Right forelimb (tissue), 1 donor: ENCODE data around the gene INTS1.

Source experiments
- DNase-seq: peaks from one replicate; pipeline ENCODE4 v3.0.0-alpha.2; 2018

INTS1 gene

DNA sequence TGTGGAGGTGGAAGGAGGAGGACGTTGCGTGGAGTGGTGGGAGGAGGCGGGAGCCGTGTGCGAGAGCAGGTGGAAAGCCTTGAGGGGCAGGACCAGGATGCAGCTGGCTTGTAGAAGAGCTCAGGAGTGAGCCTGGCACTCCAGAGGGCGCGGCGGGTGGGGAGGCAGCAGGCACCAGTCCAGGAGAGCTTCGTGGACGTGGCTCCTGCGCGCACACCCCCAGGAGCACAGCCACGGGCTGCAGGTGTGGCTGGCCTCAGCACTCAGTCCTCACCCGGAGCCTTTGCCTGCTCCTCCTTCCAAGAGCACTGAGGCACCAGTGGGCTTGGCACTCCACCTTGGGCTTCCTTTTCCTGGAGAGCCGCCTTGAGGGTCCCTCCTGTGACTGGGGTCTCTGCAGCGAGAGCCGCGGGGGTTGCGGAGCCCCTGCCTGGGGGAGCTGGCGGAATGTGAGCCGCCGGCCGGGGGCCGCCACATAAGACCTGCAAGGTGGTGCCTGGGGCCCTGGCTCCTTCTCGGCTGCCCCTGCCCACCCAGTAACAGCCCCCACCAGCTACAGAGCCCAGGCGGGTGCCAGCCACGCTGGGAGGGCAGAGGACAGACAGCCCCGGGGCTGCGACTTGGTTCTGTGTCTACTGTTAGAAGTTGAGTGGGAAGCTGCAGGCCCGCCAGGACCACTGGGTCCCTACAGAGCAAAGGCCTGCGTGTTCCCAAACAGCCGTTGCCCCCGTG is 37.4 kb upstream of the INTS1 start:
- no peak for DNase-seq

GRCh38 chr7:1540776-1541271 is 36.6 kb upstream of the INTS1 start:
- no peak for DNase-seq

- DNase-seq = no peak
Measured at GRCh38 chr7:1539882-1540775, 35.9 kb upstream of the INTS1 start.

DNA sequence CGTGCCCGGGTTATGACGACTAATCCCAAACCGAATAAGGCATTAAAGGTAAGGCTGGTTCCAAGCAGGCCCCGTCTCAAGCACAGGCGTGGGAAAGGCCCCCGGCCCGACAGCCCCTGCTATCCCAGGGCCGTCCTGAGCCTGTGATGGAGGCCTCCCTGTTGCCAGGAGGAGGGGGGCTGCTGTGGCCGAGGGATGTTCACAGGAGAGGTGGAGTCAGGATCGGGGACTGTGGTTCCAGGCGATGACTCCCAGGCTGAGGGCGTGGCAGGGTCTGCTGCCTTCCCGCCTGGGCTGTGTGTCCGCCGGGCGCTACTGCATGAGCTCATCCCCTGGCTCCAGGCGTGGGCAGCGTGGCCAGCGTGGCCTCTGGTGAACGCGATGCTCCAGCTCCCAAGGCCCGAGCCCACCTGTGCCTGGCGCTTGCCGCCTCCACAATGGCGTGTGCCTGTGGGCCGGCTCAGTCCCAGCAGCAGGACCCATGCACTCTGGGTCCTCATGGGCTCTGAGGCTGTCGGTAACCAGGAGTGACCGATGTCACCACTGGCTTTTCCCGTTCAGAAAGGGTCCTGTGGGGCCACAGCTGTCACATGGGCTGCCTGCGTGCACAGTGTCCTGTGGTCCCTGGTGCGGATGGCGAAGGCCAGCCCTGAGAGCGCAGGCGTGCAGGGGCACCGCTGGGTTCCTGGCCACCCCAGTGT is 35.1 kb upstream of the INTS1 start:
- DNase-seq = no peak

DNA sequence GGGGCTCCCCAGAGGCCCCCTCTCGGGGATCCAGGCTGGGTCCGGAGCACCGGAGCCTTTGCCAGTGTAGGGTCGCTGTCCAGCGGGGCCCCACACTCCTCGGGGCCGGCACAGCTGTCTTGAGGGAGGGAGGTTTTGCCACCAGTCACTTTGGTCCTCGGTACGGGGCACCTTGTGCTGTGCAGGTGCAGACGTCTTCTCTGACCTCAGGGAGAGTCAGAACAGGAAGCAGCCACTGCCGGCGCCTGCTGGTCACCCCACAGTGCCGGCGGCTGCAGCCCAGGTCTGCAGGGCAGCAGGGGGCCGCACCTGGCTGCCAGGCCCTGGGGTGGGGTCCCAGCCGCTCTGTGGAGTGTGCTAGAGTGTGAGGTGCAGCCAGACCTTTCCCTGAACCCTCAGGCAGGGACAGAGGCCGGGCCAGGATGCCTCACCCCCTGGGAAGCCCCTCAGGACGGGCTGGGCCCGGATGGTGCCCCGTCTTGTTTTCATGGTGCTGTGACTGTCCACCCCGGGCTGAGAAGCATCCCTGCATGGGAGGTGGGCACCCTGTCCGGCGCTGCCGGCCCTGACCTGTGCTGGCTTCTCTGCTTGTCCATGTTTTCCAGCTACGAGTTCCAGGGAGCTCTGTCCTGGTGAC is 34.5 kb upstream of the INTS1 start:
- no peak for DNase-seq

DNA sequence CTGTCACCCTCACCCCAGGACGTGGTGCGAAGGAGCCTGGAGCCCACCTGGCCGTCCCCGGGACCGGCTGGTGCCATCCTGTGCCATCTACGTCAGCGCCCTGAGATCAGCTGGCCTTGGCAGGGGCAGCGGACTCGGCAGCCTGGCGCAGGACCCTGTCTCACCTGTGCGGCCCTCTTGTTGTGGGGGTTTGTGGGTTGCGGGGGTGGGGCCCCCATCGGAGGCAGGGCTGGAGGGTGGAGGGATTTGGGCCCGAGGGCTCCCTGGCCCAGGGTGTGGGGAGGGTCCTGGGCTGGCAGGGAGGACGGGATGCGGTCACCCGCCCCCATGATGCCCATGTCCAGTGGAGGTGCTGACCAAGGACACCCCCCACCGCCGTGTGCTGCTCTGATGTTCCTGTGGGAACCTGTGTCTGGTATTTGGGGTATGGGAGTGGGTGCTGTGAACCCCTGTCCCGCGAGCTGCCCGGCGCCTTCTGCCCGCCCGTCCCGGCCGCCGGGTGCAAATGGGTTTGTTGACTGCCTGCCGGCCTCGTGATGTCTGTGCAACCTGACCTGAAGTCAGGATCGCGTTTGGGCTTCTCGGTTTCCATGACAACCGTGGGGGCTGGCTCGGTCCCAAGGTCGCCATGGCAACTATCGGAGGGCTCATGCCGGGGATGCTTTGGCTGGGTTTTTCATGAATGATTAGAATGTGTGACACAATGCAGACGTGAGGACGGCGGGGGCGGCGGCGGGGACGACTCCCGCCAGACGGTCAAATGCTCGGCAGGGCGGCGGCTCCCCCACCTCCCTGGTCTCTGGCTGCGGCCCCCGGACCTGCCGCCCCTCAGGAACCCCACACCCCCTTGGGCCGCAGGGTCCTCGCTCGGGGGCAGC is 33.6 kb upstream of the INTS1 start:
- peak; percentile 88 for DNase-seq

DNA sequence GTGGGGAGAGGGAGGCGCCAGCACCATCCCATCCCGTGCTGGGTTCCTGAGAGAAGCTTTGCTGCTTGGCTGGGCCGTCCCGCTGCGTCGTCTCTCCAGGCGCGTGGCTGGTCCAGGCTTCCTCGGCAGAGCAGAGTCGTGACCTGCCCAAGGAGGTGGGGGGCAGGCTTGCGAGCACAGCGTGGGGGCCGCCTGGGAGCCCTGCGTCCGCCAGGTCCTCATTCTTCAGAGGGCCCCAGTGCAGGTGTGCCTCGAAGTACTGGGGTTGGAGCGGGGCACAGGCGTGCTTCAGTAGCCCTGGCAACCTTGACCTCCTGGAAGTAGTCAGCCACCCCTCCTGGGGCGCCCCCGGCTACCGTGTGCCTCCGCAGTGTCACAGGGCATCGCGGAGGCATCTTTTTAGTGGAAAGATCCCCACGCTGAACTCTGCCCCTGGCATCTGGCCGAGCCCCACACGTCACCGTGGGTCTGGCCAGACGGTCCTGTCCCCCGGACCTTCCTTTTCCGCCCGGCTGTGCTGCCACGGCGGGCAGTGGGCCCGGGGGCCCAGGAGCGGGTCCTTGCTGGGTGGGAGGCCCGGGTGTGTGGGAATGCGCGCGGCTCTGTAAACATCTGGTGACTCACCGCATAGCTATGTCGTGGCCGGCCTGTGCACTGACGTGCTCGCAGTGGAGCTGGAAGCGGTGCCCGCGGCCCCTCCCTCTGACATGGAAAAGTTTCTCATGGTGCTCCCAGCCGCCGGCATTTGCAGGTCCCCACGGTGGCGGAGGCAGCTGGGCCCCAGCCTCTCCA is 32.8 kb upstream of the INTS1 start:
- DNase-seq = peak; percentile 95

- DNase-seq = no peak
Measured at GRCh38 chr7:1536455-1536742, 32.2 kb upstream of the INTS1 start.

DNA sequence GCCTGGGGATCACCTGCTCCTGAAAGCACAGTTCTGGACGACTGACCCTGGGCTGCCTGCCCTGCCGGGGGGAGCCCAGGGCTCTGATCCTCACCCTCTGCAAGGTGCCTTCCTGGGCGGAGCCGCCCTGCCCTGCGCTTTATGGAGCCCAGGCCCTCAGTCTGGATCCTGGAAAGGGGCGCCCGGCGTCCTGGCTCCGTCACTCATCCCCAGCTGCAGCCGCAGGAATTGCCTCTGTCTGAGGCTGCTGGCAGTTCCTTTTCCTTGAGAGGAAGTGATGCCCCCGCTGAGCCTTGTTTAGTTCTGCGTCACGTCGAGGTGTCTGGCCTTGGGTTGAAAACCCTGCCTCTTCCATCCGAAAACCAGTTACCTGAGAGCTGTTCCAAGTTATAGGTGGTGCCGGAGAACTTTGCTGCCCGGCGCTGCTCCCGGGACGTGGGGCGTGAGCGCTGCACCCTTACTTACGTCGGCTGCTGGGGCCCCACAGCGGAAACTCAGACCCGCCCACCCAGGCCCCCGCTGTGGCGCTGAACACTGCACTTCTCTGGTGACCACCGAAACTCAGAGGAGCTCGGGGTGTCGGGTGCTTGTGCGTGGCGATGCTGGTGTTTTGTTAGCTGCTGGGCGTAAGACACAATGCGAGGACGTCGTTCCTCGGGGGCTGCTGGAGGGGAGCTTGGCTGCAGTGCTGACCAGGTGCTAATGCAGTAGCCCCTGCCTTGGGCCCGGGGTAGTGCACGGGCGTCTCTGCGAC is 31.7 kb upstream of the INTS1 start:
- DNase-seq = no peak

DNA sequence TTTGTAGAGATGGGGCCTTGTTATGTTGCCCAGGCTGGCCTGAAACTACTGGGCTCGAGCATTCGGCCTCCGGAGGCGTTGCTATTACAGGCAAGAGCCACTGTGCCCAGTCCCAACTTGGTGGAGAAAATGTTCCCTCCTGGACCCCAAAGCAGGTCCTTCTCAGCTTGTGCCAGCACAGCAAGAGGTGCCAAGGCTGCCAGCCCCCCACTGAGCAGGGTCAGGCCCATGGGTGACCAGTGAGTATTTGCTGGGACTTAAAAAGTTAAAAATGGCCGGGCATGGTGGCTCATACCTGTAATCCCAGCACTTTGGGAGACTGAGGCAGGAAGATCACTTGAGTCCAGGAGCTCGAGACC is 30.9 kb upstream of the INTS1 start:
- no peak for DNase-seq

DNA sequence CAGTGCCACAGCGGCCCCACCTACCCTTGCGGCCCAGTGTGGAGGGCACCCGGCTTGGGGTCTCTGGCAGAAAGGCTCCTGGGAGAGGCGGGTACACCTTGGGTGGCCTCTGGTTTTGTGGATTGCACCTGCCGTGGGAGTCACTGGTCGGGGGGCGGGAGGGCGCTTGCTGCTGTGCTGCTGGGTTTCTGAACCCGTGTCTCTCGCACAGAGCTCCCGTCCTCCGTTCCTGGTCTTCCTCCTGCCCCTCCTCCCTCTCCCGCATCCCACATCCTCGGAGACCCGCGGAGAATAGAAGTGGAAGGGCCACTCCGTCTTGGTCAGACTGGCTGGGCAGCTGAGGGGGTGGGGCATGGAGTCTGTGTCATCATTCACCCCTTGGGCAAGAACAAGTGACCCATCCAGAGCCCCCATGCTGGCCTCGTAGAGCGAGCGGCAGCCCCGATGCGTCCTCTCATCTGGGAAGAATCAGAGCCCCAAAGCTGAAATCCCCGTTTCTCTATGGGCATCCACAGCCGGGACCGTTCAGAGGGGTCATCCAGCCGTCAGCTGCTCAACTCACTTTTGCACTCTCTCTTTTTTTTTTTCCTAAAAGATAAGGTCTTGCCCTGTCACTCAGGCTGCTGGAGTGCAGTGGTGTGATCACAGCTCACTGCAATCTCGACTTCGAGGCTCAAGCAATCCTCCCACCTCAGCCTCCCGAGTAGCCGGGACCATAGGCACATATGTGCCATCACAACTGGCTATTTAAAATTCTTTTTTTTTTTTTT is 30.3 kb upstream of the INTS1 start:
- no peak for DNase-seq

GRCh38 chr7:1533547-1534329 is 29.5 kb upstream of the INTS1 start:
- DNase-seq = no peak

DNA sequence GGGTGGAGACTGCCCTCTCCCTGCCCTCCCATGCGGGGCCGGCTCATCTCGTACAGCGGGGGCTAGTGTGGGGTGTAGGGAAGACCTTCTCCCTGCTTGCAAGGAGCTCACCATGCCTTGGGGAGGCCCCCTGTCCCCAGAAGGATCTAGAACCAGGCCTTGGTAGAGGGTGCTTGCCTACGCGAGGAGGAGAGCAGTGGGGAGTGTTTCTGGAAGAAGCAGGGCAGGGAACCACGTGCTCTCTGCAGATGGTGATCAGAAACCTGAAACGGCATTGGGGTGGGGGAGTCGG is 29.0 kb upstream of the INTS1 start:
- DNase-seq = no peak

DNA sequence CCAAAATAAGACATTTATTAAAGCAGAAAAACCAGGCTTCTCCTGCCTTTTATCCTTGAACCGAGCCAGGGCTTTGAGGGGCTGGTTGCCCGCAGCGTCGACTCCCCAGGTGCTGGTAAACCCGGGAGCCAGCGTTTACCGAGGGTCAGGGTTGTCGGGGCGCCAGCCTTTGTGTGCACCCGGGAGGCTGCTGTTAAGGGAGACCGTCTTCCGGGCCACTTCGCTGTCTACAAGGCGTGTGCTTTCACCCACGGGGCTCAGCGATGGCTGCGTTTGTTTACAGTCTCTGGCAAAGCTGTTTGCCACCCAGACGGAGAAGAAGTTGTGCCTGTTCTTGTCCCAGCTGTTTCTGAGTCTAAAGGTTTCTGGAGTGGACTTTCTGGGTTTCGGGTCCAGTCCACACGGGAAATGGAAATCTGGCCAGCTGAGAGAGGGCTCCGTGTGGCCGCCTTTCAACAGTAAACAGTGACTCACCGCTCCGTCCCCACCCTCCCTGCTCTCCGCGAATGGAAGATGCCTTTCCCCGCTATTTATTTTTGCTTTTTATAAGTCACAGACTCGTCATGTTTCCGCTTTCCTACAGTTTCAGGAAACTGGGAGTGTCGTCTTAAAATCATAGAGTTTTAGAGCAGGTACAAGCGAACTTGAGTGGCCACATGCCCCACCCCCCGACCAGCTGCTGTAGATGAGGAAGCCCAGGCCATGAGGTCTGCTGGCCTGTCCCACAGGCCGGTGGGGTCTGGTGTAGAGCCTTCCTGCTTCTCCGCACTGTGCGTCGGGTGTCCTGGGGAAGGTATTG is 28.5 kb upstream of the INTS1 start:
- no peak for DNase-seq

DNA sequence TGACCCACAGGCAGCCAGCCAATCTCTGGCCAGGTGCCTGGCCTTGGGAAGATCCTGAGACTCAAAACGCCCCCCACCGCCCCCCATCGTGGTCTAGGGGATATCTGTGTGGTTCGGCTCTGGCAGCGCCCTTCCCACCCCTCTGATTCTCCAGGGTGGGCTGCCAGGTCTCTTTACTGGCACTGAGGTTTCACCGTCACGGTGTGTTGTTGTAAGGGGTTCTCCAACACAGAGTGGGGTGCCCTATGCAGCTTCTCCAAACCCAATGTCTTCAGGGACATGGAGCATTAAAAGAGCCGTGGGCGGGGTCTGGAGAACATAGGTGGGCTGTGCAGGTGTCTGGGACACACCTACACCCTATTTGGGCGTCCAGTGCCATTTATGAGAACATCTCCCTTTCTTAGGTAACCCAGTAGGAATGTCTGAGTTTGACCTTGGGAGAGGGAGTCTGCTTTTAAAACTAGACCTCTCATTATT is 27.8 kb upstream of the INTS1 start:
- DNase-seq = no peak

GRCh38 chr7:1531263-1531978 is 27.2 kb upstream of the INTS1 start:
- DNase-seq = peak; percentile 62

DNA sequence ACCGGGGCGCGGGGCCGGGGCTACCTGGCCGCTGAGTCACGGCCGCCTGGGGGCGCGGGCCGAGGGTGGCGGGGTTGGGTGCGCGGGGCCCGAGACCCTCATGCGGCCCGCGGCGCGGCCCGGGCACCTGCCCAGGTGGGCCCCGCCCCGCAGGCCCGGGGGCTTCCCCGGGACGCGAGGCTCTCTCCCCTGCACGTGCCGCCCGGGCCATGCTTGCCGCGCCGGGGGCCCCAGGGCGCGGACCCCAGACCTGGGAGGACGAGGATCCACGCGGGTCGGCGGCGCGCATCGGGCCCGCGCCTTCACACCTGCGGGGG is 26.7 kb upstream of the INTS1 start:
- no peak for DNase-seq
